Lung microvascular endothelial cell (primary cell): ENCODE measurements around the gene DEFB119. TPM values are rescaled to one million over a fixed set of nuclear protein-coding genes. Genes with fewer than 3 reads are reported as not detected.

ENCODE experiments used
- total RNA-seq: library from RNA; depleted of rRNA; stranded (reverse); fragments of >200 nt; gene quantifications from 2 replicates; pipeline ENCODE4 v1.2.1, GENCODE V29; 2014

The DEFB119 gene
- total RNA-seq, 1 donor from 2014 or later: not detected

Other genes with a start within 250 kb of the DEFB119 start
- gene DEFB115, start 132.9 kb downstream of the DEFB119 start, total RNA-seq: not detected in 2 replicates
- gene DEFB116, start 82.0 kb downstream of the DEFB119 start, total RNA-seq: not detected in 2 replicates
- gene DEFB118, start 22.0 kb downstream of the DEFB119 start, total RNA-seq: not detected in 2 replicates
- gene DEFB121, start 15.6 kb upstream of the DEFB119 start, total RNA-seq: not detected in 2 replicates
- not detected in 2 replicates for gene DEFB123, start 50.0 kb upstream of the DEFB119 start, total RNA-seq
- gene DEFB124, start 84.5 kb upstream of the DEFB119 start, total RNA-seq: not detected in 2 replicates
- under 0.01 TPM in 1 of 2 replicates, not detected in the other for gene REM1, start 84.7 kb upstream of the DEFB119 start, total RNA-seq
- 31.6 and 37.9 TPM in 2 replicates for gene HM13, start 123.9 kb upstream of the DEFB119 start, total RNA-seq
- 478 and 838 TPM in 2 replicates for gene ID1, start 214.7 kb upstream of the DEFB119 start, total RNA-seq
- not detected in 2 replicates for gene COX4I2, start 247.3 kb upstream of the DEFB119 start, total RNA-seq